Measurements from ENCODE around the gene PON2. TPM values are rescaled to one million over a fixed set of nuclear protein-coding genes. Genes with fewer than 3 reads are reported as not detected.

Gene PON2
- total RNA-seq, 4 donors from 2014 or later, result 48.2 to 67.3 (median 55.4) TPM

DNA sequence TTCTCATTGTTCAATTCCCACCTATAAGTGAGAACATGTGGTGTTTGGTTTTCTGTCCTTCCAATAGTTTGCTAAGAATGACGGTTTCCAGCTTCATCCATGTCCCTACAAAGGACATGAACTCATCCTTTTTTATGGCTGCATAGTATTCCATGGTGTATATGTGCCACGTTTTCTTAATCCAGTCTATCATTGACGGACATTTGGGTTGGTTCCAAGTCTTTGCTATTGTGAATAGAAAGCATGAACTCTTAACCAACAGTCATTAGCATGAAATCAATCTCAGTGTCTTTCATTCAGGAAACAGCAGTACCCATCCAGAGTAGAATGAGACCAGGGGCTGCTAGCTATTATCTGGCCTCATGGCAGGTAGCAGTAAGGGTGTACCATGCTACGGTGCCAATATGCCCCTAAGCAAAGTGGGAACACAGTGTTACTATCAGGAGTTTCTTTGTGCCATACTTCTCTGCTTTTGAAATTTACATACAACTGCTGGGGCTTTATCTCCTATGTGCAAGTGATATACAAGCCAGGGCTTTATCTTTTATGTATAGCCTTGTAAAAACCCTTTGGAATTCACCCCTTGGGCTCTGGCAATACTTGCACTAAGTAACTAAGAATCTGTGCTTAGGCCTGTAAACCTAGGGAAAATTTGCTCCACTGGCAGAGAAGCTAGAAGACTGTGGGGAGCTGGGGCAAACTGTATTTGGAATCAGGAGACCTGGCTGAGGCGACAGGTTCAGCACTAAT lies 5.4 kb downstream of the PON2 start:
- DNase-seq (ENCODE audit: extremely low spot score), result no peak
- no peak overlapping the region for H3K4me3 ChIP-seq
- intact Hi-C loops (cut with DNase I), result no loop called here
- peaks cover 0 to 5% (median 0%) of the 10 kb centered on the region in 4 donors for H3K36me3 ChIP-seq
- no peak for TF ChIP-seq EP300 (IDR thresholded peaks at IDR 0.05)
- TF ChIP-seq, protein P1, sequence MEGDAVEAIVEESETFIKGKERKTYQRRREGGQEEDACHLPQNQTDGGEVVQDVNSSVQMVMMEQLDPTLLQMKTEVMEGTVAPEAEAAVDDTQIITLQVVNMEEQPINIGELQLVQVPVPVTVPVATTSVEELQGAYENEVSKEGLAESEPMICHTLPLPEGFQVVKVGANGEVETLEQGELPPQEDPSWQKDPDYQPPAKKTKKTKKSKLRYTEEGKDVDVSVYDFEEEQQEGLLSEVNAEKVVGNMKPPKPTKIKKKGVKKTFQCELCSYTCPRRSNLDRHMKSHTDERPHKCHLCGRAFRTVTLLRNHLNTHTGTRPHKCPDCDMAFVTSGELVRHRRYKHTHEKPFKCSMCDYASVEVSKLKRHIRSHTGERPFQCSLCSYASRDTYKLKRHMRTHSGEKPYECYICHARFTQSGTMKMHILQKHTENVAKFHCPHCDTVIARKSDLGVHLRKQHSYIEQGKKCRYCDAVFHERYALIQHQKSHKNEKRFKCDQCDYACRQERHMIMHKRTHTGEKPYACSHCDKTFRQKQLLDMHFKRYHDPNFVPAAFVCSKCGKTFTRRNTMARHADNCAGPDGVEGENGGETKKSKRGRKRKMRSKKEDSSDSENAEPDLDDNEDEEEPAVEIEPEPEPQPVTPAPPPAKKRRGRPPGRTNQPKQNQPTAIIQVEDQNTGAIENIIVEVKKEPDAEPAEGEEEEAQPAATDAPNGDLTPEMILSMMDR (IDR thresholded peaks at IDR 0.05), result no peak
- no peak for TF ChIP-seq POLR2AphosphoS5 (IDR thresholded peaks at IDR 0.05)
- TF ChIP-seq POLR2A (IDR thresholded peaks at IDR 0.05; ENCODE audit: low read depth), result no peak
- peaks cover 4 to 23% (median 9%) of the 10 kb centered on the region in 4 donors for H3K4me1 ChIP-seq
- H3K9me3 ChIP-seq, result no peaks in the 10 kb centered on the region
- WGBS, result 73% methylated on average over 5 of the region's 5 CpGs
- no peak overlapping the region for H3K27ac ChIP-seq (replicated peaks in 1 of 4)
- no peaks in the 10 kb centered on the region for H3K27me3 ChIP-seq

DNA sequence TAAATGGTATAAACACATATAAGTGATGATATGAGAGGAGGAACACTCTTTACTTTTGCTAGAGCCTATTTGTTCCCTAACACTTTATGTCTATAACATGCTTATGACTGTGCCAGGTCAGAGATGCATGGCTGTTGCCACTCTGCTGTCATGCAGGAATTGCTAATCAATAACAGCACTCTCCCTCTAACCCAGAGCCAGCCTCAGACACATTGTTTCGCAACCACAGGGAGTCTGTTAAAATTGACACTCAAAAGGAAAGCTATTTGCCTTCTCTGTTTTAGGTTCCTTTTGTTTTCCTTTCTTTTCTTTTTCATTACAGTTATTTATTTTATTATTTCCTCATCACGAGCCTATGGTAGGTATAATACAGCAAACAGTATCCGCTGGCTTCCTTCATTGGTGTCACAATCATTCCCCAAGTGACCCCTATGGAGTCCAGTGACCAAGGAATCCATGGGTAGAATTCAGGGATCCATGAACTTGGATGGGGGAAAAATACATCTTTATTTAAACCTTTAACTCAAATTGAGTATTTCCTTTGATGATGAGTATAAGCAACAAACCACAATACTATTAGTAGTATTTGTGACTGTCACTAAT lies 6.8 kb downstream of the PON2 start:
- Histone ChIP-seq H3K4me1 (peaks cover 0 to 12% (median 0%) of the 10 kb centered on the region in 4 donors), H3K27me3 (no peaks in the 10 kb centered on the region), H3K4me3 (no peak overlapping the region), H3K36me3 (peaks cover 0 to 18% (median 6%) of the 10 kb centered on the region in 4 donors), H3K9me3 (no peaks in the 10 kb centered on the region), H3K27ac (replicated peaks in 1 of 4) (no peak overlapping the region)
- WGBS, result 91% methylated on average over 3 of the region's 3 CpGs
- no peak for DNase-seq (ENCODE audit: extremely low spot score)
- intact Hi-C loops (cut with DNase I), result no loop called here
- TF ChIP-seq, protein P1 (IDR thresholded peaks at IDR 0.05), result no peak
- TF ChIP-seq POLR2A (IDR thresholded peaks at IDR 0.05; ENCODE audit: low read depth), result no peak
- TF ChIP-seq POLR2AphosphoS5 (IDR thresholded peaks at IDR 0.05), result no peak
- TF ChIP-seq EP300 (IDR thresholded peaks at IDR 0.05), result no peak

DNA sequence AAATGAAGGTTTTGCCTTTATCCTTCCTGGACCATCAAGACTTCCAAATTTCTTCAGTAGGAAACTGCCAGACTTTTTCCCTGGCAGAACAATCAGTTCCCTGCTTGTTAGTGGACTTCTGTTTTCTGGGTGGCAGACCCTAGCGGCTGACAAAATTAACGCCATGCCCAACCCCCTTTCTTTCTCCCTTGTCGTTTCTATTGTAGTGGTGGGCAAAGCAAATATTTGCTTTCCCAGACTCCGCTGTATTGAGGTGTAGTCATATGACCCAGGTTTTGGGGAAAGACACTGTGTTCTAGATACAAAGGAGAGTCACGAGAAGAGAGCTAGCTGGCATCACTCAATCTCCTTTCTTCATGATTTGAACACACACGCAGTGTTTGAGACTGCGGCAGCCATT lies 7.7 kb downstream of the PON2 start:
- H3K27ac ChIP-seq (replicated peaks in 1 of 4), result no peak overlapping the region
- peaks cover 0 to 18% (median 8%) of the 10 kb centered on the region in 4 donors for H3K36me3 ChIP-seq
- no peak overlapping the region for H3K4me3 ChIP-seq
- no peaks in the 10 kb centered on the region for H3K27me3 ChIP-seq
- intact Hi-C loops (cut with DNase I), result no loop called here
- no peaks in the 10 kb centered on the region for H3K9me3 ChIP-seq
- TF ChIP-seq POLR2AphosphoS5 (IDR thresholded peaks at IDR 0.05), result no peak
- no peak for TF ChIP-seq POLR2A (IDR thresholded peaks at IDR 0.05; ENCODE audit: low read depth)
- TF ChIP-seq, protein P1 (IDR thresholded peaks at IDR 0.05), result no peak
- TF ChIP-seq EP300 (IDR thresholded peaks at IDR 0.05), result no peak
- no peak for DNase-seq (ENCODE audit: extremely low spot score)
- peaks cover 0 to 5% (median 0%) of the 10 kb centered on the region in 4 donors for H3K4me1 ChIP-seq
- WGBS, result 90% methylated on average over 7 of the region's 7 CpGs

DNA sequence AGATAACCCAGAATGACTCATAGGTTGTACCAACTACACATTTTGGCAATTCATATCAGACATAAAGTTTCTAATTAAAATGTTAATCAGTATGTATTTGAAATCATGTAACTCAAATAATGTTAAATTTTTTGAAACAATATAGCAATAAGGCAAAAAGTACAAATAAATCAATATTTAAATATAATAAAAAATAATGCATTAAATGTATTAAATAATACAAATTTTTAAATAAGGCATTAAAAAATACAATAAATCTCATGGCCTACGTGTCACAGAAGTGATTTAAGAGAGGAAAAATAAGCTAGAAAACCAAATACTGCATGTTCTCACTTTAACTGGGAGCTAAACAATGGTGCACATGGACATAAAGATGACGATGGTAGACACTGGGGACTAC lies 9.1 kb downstream of the PON2 start:
- Histone ChIP-seq H3K36me3 (peaks cover 0 to 22% (median 9%) of the 10 kb centered on the region in 4 donors), H3K9me3 (no peaks in the 10 kb centered on the region), H3K4me3 (no peak overlapping the region), H3K4me1 (peaks cover 0 to 16% (median 1%) of the 10 kb centered on the region in 4 donors), H3K27ac (replicated peaks in 1 of 4) (no peak overlapping the region), H3K27me3 (no peaks in the 10 kb centered on the region)
- no peak for DNase-seq (ENCODE audit: extremely low spot score)
- intact Hi-C loops (cut with DNase I), result no loop called here
- no peak for TF ChIP-seq POLR2A (IDR thresholded peaks at IDR 0.05; ENCODE audit: low read depth)
- TF ChIP-seq, protein P1 (IDR thresholded peaks at IDR 0.05), result no peak
- no peak for TF ChIP-seq EP300 (IDR thresholded peaks at IDR 0.05)
- no peak for TF ChIP-seq POLR2AphosphoS5 (IDR thresholded peaks at IDR 0.05)
- 79% methylated on average over 2 of the region's 2 CpGs for WGBS

Measured in esophagus muscularis mucosa (tissue), 4 donors.